NOMO-1 (cell line): ENCODE measurements around the gene RNF212.

Experiments
- DNase-seq, 2 experiments: peaks; one replicate each; lab custom pipeline; 2025; ENCODE audit not compliant: unreplicated experiment in 2 of 2; lab: John Stamatoyannopoulos, UW

RNF212 gene

GRCh38 chr4:1116838-1117237 is 3.5 kb upstream of the RNF212 start:
- no peak for DNase-seq

DNA sequence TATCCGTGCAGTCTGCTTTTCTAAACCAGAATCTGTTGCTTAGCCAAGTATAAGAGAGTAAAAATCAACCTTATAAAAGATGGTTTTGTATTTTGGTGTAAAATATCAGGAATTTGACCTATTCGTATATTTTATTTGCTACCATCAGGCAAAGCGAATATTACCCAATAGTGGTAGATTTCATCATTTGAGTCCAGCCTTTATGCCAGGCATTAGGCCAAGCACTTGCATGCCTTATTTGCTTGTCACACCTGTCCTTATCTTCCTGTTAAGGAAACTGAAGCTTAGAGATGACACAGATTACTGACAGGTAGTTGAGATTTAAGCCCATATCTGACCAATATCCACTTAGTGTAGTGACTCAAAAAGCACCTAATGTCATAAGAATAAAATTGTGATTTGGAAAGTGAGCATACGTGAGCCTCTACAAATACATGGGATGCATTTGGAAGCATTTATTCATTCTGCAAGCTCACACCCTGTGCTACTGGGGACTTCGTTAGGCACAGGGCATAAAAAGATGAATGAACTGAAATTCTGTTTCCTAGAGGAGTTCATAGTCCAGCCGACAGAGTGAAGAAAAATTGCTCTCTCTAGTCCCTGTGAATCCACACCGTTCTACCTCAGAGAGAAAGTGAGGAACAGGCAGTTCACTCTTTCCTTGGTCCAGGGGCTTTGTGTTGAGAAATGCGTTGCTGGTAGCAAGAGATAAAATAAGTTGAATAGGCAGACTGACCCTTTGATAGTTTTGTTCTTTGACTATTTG is 2.3 kb upstream of the RNF212 start:
- no peak for DNase-seq

- DNase-seq, result no peak
Measured at GRCh38 chr4:1112821-1113182, 562 bp downstream of the RNF212 start.

GRCh38 chr4:1112174-1112820 is 1.1 kb downstream of the RNF212 start:
- DNase-seq, result no peak

DNA sequence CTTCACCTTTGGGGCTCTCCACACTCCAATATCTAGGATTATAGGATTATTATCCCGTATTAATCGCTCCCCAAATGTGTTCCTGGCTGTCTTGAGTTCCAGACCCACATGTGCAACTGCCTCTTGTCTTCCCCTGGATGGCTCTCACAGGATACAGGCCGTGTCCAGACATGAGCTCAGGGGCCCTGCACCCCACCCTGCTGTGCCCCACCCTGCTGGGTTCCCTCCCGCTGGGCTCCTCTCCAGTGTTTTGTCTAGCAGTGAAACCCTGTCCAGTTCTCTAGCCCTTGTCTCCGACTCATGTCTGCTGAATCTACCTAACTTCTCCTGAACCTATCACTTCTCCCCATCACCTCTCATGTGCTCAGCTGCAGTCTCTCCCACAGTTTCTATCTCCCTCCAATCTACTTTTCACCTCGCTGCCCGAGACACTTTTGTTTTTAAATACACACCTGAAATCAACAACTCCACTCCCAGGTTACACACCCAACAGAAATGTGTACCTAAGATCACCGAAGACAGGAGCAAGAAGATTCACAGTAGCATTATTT is 2.0 kb downstream of the RNF212 start:
- DNase-seq, result no peak

- DNase-seq, result no peak
Measured at GRCh38 chr4:1109898-1110506, 3.4 kb downstream of the RNF212 start.

GRCh38 chr4:1109333-1109732 is 4.0 kb downstream of the RNF212 start:
- no peak for DNase-seq

GRCh38 chr4:1105662-1106061 is 7.7 kb downstream of the RNF212 start:
- DNase-seq, result no peak

DNA sequence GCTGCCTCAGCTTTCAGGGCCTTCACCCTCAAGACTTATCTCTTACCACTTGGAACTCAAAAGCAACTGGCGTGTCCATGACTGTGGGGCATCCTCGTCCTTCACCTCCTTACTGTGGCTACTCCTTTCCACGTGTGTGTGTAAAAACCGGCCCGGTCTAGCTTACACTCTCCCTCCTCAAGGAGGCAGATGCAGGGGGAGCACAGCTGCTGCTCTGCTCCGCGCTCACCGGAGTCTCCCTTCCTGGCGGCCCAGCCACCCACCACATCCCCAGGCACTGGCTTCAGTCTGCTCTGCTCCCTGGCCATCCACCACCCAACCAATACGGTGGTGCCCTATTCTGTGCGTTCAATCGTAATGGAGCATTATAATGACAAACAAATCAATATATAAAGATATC is 8.3 kb downstream of the RNF212 start:
- DNase-seq, result no peak

GRCh38 chr4:1104647-1105046 is 8.7 kb downstream of the RNF212 start:
- DNase-seq, result no peak

- no peak for DNase-seq
Measured at GRCh38 chr4:1099684-1100335, 13.6 kb downstream of the RNF212 start.

- no peak for DNase-seq
Measured at GRCh38 chr4:1099270-1099669, 14.1 kb downstream of the RNF212 start.

DNA sequence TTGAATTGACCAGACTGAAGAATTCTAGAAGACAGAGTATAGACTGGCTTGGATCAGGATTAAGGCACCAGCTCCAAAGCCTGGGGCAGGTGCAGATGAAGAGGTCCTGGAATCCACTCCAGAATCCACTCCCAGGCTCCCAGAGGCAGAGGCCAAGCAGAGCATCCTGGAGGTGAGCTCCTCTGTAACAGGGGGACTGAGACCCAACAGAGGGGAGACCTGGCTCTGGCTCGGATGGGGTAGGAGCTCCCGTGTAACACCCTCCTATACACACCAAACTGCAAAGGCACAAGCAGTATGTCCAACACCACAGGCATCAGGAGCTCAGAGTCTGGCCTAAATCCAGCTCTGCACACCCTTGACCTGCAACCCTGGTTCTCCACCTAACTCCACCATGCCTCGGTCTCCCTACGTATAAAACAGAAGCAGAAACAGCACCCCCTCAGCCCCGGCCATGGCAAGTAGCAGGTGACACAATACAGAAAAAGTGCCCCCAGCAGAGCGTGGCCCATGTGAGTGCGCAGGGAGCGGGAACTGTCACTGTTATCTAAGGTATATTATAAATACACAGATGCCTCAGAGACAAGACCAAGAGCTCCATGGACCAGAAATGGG is 14.9 kb downstream of the RNF212 start:
- no peak for DNase-seq

DNA sequence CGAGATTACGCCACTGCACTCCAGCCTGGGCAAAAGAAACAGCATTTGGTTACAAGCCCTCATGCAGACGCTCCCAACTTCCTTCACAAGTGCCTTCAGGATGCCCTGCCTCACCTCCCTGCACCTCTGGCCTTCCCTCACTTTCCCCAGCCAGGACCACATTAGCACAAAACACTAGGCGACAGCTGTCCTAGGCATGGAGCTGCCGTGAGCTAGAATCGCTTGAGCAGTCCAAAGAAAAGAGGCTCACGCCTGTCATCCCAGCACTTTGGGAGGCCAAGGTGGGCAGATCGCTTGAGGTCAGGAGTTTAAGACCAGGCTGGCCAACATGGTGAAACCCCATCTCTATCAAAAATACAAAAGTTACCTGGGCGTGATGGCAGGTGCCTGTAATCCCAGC is 15.8 kb downstream of the RNF212 start:
- no peak for DNase-seq

DNA sequence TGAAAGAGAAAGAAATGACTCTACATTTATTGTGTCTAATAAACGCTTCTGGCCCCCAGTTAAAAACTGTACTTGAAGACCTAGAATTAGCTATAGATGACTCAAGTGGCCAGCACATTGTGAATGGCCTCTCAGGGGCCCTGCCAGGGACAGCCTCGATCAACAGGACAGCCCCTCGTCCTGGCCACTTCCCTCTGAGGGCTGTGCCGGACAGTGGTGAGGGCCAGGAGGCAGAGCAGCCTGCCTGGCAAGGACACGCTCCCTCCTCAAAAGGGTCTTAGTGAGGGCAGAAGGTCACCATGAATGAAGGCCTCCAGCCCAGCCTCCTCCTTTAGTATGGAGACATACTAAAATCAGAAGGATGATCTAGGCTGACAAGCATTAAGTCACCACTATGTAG is 16.5 kb downstream of the RNF212 start:
- no peak for DNase-seq

GRCh38 chr4:1094336-1094690 is 19.1 kb downstream of the RNF212 start:
- DNase-seq, result no peak

DNA sequence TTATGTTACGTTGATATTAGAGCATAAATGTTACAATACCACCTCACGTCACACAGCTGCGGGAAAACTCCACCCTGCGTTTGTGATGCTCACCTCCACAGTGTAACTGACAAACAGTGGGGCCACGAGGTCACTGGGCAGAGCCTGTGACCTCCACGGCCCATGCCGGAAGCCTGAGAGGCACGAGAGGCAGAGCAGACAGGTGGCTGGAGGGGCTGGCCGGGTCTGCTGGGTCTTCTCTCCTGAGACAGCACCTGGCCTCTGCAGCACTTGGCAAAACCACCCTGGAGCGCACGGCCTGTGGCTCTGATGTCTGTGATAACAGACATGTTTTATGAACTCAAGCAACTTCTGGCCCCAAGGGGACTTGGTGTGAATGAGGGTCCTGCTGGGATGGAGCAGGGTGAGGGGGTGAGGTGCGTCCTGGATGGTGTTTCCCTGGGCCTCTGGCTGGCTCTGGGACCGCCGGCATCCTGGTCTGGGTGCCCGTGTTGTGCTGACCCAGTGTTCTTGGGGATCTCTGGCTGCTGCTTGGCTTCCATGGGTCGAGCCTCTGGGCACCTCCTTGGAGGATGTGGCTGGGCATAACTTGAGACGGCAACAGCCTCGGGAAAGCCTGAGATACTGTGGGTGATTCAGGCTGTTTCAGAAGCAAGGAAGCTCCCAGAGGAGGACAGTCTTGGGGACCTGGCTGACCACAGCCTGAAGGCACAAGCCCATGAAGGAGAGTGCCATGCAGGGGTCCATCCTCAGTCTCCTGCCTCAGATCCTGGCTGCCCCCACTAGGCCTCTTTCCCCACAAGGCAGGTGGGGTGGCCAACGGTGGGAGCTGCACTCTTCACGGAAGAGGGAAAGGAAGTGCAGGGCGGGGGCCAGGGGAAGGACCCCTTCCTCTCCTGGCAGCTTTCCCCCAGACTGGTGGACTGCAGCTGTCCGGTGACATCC is 19.7 kb downstream of the RNF212 start:
- DNase-seq, result no peak

- no peak for DNase-seq
Measured at GRCh38 chr4:1092983-1093361, 20.4 kb downstream of the RNF212 start.

- DNase-seq, result no peak
Measured at GRCh38 chr4:1092026-1092982, 21.1 kb downstream of the RNF212 start.
